Ovary (tissue), 9 donors: Measurements from ENCODE around the gene HDHD2. TPM values are rescaled to one million over a fixed set of nuclear protein-coding genes. Genes with fewer than 3 reads are reported as not detected.
"Not testable (repeated sequence)": the region's sequence is repeated elsewhere in the genome, so short reads cannot be mapped to it uniquely, and the experiment has no call there.

ENCODE experiments used
- DNase-seq, 5 donors: peaks; one replicate each; pipeline ENCODE4 v3.0.0-alpha.2; 2019 to 2020
- H3K27ac ChIP-seq, 2 donors: fragments of 200-600 bp; one replicate each; pipeline versions ENCODE4 v1.5.1 to v1.8.0; 2019 to 2022
- H3K27me3 ChIP-seq: fragments of 200-600 bp; one replicate; pipeline ENCODE4 v1.8.0; 2022
- H3K36me3 ChIP-seq: fragments of 200-600 bp; sonication (generic); one replicate; pipeline ENCODE4 v1.5.1; 2019
- H3K4me1 ChIP-seq: one replicate; pipeline ENCODE4 v1.8.1; 2013; ENCODE audit warnings: mild to moderate bottlenecking, moderate library complexity; ENCODE audit not compliant: insufficient read depth
- H3K4me3 ChIP-seq: fragments of 200-600 bp; sonication (generic); one replicate; pipeline ENCODE4 v1.5.1; 2017
- H3K9me3 ChIP-seq, 2 donors: fragments of 200-600 bp in 1 of 2; sonication (generic) in 1 of 2; one replicate each; pipeline versions ENCODE4 v1.5.1 to v1.8.1; 2013 to 2019; ENCODE audit warnings: mild to moderate bottlenecking in 1 of 2, moderate library complexity in 1 of 2
- EP300 ChIP-seq: sonication (generic); formaldehyde crosslinking; IDR thresholded peaks from one replicate; pipeline ENCODE4 v1.6.1; 2017; ENCODE audit warnings: antibody characterized with exemption
- POLR2A ChIP-seq: fragments of 450-650 bp; IDR thresholded peaks from one replicate; pipeline ENCODE4 v1.6.1; 2017; ENCODE audit warnings: antibody characterized with exemption, mild to moderate bottlenecking, moderate library complexity
- WGBS, 3 donors: extraction: QIAGEN DNeasy Blood & Tissue Kit in 1 of 3; methylation state at CpG; one replicate each; pipeline versions ENCODE4 v1.1.5 to v1.1.7; 2013 to 2017; 5-methylcytosine and 5-hydroxymethylcytosine counted together
- intact Hi-C, 4 donors: fragments of 100-400 bp; cut with DNase I; formaldehyde crosslinking; loops; one replicate each; pipeline versions ENCODE4 v1.11.0 to v1.15.1; 2022 to 2023
- polyA plus RNA-seq, 2 donors: library from polyadenylated mRNA; stranded (reverse); fragments of 200-250 nt in 1 of 2; fragments of 350-450 nt in 1 of 2; fragmentation: Illumina TruSeq in 1 of 2; extraction: RNeasy Lipid Tissue Mini Kit (QIAGEN cat#74804) in 1 of 2; gene quantifications; one replicate each; pipeline ENCODE4 v1.2.3, GENCODE V29; 2013 to 2014
- total RNA-seq, 7 donors: library from RNA; depleted of rRNA in 2 of 7; stranded (reverse); fragments of >200 nt in 2 of 7; fragmentation: NEBNext Ultra II Directional in 3 of 7; extraction: Animal tissue kit (Norgen Biotek cat#: 25700) in 3 of 7; gene quantifications; one replicate each; pipeline versions ENCODE4 v1.1.0 to v1.2.4, GENCODE V29; 2016 to 2023
- TF ChIP-seq, protein P1 (sequence below), 3 donors: fragments of 450-650 bp in 2 of 3; fragments of 200-600 bp in 1 of 3; IDR thresholded peaks; one replicate each; pipeline versions ENCODE4 v1.5.1 to v1.8.0; 2016 to 2022; ENCODE audit warnings: antibody characterized with exemption in 3 of 3, mild to moderate bottlenecking in 1 of 3
- donor health status: DM: no; HTN: no; CAD: no; lungs with moderate emphysema.
- donor health status: DM: no; HTN: no; CAD: no.
- donor health status: Bipolar disorder and iron deficiency.
- donor health status: DM: yes; HTN: yes; CAD: no.
- donor health status: DM: no; HTN: no; CAD: no.
- donor health status: DM: yes; HTN: yes; CAD: no.

Gene HDHD2
- total and polyA plus RNA-seq, 9 donors: 18.2 to 48.4 (median 36.7) TPM

DNA sequence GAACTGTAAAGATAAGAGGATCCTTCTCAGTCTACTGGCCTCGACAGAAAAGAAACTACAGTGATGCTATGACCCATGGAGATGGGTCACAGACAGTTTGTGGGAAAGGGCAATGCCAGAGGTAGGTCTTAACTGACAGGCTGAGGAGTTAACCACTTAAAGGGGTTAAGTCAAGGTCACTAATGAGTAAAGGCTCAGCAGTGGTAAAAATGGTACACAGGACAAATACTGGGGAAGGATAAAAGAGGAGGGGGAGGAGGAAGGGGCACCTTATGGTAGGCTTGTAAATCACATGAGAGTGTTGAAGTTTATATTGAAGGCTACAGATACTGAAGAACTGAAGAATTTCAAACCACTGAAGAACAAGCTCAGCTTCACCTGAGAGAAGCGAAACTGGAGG lies 16.0 kb upstream of the HDHD2 start:
- H3K27me3 ChIP-seq: peaks cover 2% of the 10 kb centered on the region
- intact Hi-C loops: no loop called here
- no peaks in the 10 kb centered on the region for H3K36me3 ChIP-seq
- no peaks in the 10 kb centered on the region for H3K9me3 ChIP-seq
- H3K4me3 ChIP-seq: no peak overlapping the region
- peaks cover 2% of the 10 kb centered on the region for H3K4me1 ChIP-seq
- TF ChIP-seq, protein P1, sequence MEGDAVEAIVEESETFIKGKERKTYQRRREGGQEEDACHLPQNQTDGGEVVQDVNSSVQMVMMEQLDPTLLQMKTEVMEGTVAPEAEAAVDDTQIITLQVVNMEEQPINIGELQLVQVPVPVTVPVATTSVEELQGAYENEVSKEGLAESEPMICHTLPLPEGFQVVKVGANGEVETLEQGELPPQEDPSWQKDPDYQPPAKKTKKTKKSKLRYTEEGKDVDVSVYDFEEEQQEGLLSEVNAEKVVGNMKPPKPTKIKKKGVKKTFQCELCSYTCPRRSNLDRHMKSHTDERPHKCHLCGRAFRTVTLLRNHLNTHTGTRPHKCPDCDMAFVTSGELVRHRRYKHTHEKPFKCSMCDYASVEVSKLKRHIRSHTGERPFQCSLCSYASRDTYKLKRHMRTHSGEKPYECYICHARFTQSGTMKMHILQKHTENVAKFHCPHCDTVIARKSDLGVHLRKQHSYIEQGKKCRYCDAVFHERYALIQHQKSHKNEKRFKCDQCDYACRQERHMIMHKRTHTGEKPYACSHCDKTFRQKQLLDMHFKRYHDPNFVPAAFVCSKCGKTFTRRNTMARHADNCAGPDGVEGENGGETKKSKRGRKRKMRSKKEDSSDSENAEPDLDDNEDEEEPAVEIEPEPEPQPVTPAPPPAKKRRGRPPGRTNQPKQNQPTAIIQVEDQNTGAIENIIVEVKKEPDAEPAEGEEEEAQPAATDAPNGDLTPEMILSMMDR (IDR thresholded peaks at IDR 0.05): no peak
- TF ChIP-seq POLR2A: no peak
- 59 to 79% (median 69%) methylated on average over 2 of the region's 2 CpGs for WGBS, 3 donors
- DNase-seq: no peak
- no peak overlapping the region for H3K27ac ChIP-seq

DNA sequence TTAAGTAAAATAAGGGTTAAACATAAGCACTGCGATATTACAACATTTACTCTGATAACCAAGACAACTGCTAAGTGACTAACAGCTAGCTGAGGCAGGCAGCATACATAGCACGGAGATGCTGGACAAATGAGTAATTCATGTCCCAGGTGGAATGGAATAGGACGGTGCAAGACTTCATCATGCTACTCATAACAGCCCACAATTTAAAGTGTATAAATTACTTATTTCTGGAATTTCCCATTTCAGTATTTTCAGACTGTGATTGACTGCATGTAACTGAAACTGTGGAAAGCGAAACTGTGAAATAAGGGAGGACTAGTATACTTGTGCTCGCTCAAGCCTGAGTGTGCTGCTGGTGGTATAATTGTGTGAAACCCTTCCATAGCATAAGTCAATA lies 12.9 kb upstream of the HDHD2 start:
- intact Hi-C loops: no loop called here
- DNase-seq: no peak
- 72 to 82% (median 75%) methylated on average over 5 of the region's 5 CpGs for WGBS, 3 donors
- no peak overlapping the region for H3K4me3 ChIP-seq
- H3K27ac ChIP-seq: no peak overlapping the region
- H3K9me3 ChIP-seq: no peaks in the 10 kb centered on the region
- no peaks in the 10 kb centered on the region for H3K27me3 ChIP-seq
- no peaks in the 10 kb centered on the region for H3K36me3 ChIP-seq
- H3K4me1 ChIP-seq: peaks cover 2% of the 10 kb centered on the region
- TF ChIP-seq, protein P1 (IDR thresholded peaks at IDR 0.05): no peak

DNA sequence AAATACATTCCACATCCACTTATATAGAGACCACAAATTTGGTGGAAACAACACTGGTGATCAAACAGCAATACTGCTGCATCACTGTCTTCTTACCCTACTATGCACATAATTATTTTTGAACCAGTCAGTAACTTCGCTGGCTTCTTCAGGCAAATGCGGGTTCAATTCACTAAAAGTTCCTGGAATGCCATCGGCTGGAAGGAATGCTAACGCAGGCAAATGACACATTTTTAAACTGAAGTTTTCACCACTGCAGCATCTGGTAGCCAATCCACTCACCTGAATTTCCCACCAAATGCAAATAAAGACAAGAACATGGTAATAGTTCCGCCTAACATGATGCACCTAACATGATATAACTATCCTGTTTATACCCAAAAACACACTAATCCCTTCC lies 10.0 kb upstream of the HDHD2 start:
- 96 to 98% (median 98%) methylated on average over 5 of the region's 5 CpGs for WGBS, 3 donors

DNA sequence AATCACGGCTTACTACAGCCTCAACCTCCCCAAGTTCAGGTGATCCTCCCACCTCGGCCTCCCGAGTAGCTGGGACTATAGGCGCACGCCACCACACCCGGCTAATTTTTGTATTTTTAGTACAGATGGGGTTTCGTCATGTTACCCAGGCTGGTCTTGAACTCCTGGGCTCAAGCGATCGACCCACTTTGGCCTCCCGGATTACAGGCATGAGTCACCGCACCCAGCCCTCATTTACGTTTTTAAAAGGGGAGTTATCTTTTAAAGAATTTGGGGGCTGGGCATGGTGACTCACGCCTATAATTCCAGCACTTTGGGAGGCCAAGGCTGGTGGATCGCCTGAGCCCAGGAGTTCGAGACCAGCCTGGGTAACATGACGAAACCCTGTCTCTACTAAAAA lies 8.1 kb upstream of the HDHD2 start:
- 88 to 91% (median 91%) methylated on average over 16 of the region's 16 CpGs for WGBS, 3 donors
- H3K9me3 ChIP-seq, H3K27me3 ChIP-seq, H3K36me3 ChIP-seq, intact Hi-C loops, H3K4me3 ChIP-seq, DNase-seq, H3K27ac ChIP-seq, H3K4me1 ChIP-seq: not testable (repeated sequence)

More for the DNA sequence above, 10.0 kb upstream of the HDHD2 start:
- peaks cover under 1% of the 10 kb centered on the region for H3K4me1 ChIP-seq
- no peak for DNase-seq
- no peaks in the 10 kb centered on the region for H3K36me3 ChIP-seq
- TF ChIP-seq, protein P1 (IDR thresholded peaks at IDR 0.05): no peak
- no peak for TF ChIP-seq EP300
- no peak for TF ChIP-seq POLR2A
- H3K4me3 ChIP-seq: no peak overlapping the region
- no peaks in the 10 kb centered on the region for H3K27me3 ChIP-seq
- intact Hi-C loops: no loop called here
- H3K9me3 ChIP-seq: no peaks in the 10 kb centered on the region
- no peak overlapping the region for H3K27ac ChIP-seq

DNA sequence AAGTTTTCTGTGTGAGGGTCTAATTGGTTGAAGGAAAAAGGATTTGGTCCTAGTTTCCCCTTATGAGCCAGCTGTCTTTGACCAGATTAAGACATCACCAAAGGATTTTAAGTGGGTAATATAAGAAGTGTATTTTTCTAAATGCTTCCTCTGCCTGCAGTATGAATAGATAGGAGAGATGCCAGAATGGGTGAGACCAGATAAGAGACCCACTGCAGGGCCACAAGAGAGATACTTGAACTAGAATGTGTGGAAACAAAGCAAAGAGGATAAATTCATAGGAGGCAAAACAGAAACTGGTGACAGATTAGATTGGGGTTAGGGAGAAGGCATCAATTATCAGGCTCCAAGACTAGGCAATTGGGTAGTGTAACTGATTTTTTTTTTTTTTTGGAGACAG lies 1.1 kb upstream of the HDHD2 start:
- Histone ChIP-seq H3K4me1 (peaks cover 8% of the 10 kb centered on the region), H3K36me3 (no peaks in the 10 kb centered on the region), H3K27ac (no peak overlapping the region), H3K27me3 (no peaks in the 10 kb centered on the region), H3K9me3 (no peaks in the 10 kb centered on the region), H3K4me3 (no peak overlapping the region)
- intact Hi-C loops: no loop called here
- TF ChIP-seq POLR2A (no peak), EP300 (no peak)
- TF ChIP-seq, protein P1 (IDR thresholded peaks at IDR 0.05): no peak
- no peak for DNase-seq
